Retinal pigment epithelial cell (primary cell): ENCODE measurements around the gene TEX51.

Experiments
- DNase-seq: peaks from one replicate; pipeline ENCODE4 v3.0.0-alpha.2; 2010; ENCODE audit warnings: low read depth
- H3K4me3 ChIP-seq: 2 replicates; pipeline ENCODE4 v1.5.1; 2011; ENCODE audit warnings: mild to moderate bottlenecking, low read length, control low read depth, moderate library complexity
- CTCF ChIP-seq: conservative IDR thresholded peaks from 2 replicates; pipeline ENCODE4 v1.5.1; 2011; ENCODE audit warnings: low read depth, low read length, control low read depth, inconsistent platforms

The TEX51 gene

GRCh38 chr2:126860385-126860784, 38.3 kb upstream of the TEX51 start:
- H3K4me3 ChIP-seq, result no peak overlapping the region
- no peak for DNase-seq
- TF ChIP-seq CTCF, result no peak

GRCh38 chr2:126862730-126863129, 36.0 kb upstream of the TEX51 start:
- no peak overlapping the region for H3K4me3 ChIP-seq
- DNase-seq, result no peak
- no peak for TF ChIP-seq CTCF

- no peak overlapping the region for H3K4me3 ChIP-seq
- no peak for DNase-seq
- no peak for TF ChIP-seq CTCF
These were observed 35.2 kb upstream of the TEX51 start for GRCh38 chr2:126863336-126864015.

- DNase-seq, result no peak
- no peak overlapping the region for H3K4me3 ChIP-seq
- no peak for TF ChIP-seq CTCF
These were observed 33.8 kb upstream of the TEX51 start for GRCh38 chr2:126864861-126865260.

GRCh38 chr2:126866451-126866850, 32.2 kb upstream of the TEX51 start:
- H3K4me3 ChIP-seq, result no peak overlapping the region
- TF ChIP-seq CTCF, result no peak
- no peak for DNase-seq

GRCh38 chr2:126874961-126875360, 23.7 kb upstream of the TEX51 start:
- DNase-seq, result no peak
- TF ChIP-seq CTCF, result no peak
- no peak overlapping the region for H3K4me3 ChIP-seq

GRCh38 chr2:126876631-126877030, 22.1 kb upstream of the TEX51 start:
- H3K4me3 ChIP-seq, result no peak overlapping the region
- DNase-seq, result no peak
- no peak for TF ChIP-seq CTCF
